Left cardiac atrium (tissue), 4 donors: Measurements from ENCODE around the gene ZCCHC7. TPM values are rescaled to one million over a fixed set of nuclear protein-coding genes. Genes with fewer than 3 reads are reported as not detected.

Experiments
- ATAC-seq, 2 donors: fragments of 200-7000 bp; cut with Tn5 transposase; one replicate each; pipeline ENCODE4 v1.9.1; 2020; ENCODE audit warnings: mild to moderate bottlenecking in 2 of 2, moderate library complexity in 2 of 2
- DNase-seq: peaks from one replicate; pipeline ENCODE4 v3.0.0-alpha.2; 2020
- intact Hi-C, 2 donors: fragments of 100-400 bp; cut with DNase I; formaldehyde crosslinking; loops; one replicate each; pipeline versions ENCODE4 v1.14.1 to v1.15.1; 2022 to 2023
- total RNA-seq, 2 donors: library from RNA; stranded (reverse); fragmentation: NEBNext Ultra II Directional; extraction: Animal tissue kit (Norgen Biotek cat#: 25700); gene quantifications; one replicate each; pipeline ENCODE4 v1.2.1, GENCODE V29; 2021
- donor health status: DM: no; HTN: yes; CAD: no.
- donor health status: DM: no; HTN: yes; CAD: no; lungs with severe emphysema.
- donor health status: DM: yes; HTN: yes; CAD: no.
- donor health status: Dilated cardiomyopathy.

The ZCCHC7 gene
- total RNA-seq, 2 donors from 2014 or later, result 10.3 to 13.6 TPM

- no peak for DNase-seq
- ATAC-seq, result no peak
- intact Hi-C loops, result no loop called here
These were observed 222.5 kb downstream of the ZCCHC7 start for GRCh38 chr9:37342895-37343294.

GRCh38 chr9:37343724-37344123 is 223.3 kb downstream of the ZCCHC7 start:
- no peak for DNase-seq
- no peak for ATAC-seq
- intact Hi-C loops, result no loop called here

- DNase-seq (no peak), ATAC-seq (no peak)
- intact Hi-C loops, result no loop called here
These were observed 224.7 kb downstream of the ZCCHC7 start for GRCh38 chr9:37345038-37345437.

- intact Hi-C loops, result no loop called here
- ATAC-seq (no peak), DNase-seq (no peak)
These were observed 228.5 kb downstream of the ZCCHC7 start for GRCh38 chr9:37348917-37349316.

GRCh38 chr9:37350486-37351190 is 230.3 kb downstream of the ZCCHC7 start:
- intact Hi-C loops, result no loop called here
- no peak for DNase-seq
- no peak for ATAC-seq

GRCh38 chr9:37353791-37354190 is 233.4 kb downstream of the ZCCHC7 start:
- intact Hi-C loops, result no loop called here
- no peak for ATAC-seq
- no peak for DNase-seq

GRCh38 chr9:37362430-37362829 is 242.1 kb downstream of the ZCCHC7 start:
- no peak for DNase-seq
- no peak for ATAC-seq
- intact Hi-C loops, result no loop called here

- intact Hi-C loops, result no loop called here
- ATAC-seq (no peak), DNase-seq (no peak)
These were observed 242.8 kb downstream of the ZCCHC7 start for GRCh38 chr9:37363124-37363523.

- DNase-seq (no peak), ATAC-seq (no peak)
- intact Hi-C loops, result no loop called here
These were observed 243.8 kb downstream of the ZCCHC7 start for GRCh38 chr9:37364136-37364535.

GRCh38 chr9:37364751-37365360 is 244.5 kb downstream of the ZCCHC7 start:
- DNase-seq (no peak), ATAC-seq (no peak)
- intact Hi-C loops, result no loop called here

GRCh38 chr9:37369671-37370070 is 249.3 kb downstream of the ZCCHC7 start:
- intact Hi-C loops, result no loop called here
- ATAC-seq (no peak), DNase-seq (no peak)

GRCh38 chr9:37370282-37370681 is 249.9 kb downstream of the ZCCHC7 start:
- ATAC-seq, result no peak
- no peak for DNase-seq
- intact Hi-C loops, result no loop called here

- ATAC-seq, result no peak
- intact Hi-C loops, result no loop called here
- no peak for DNase-seq
These were observed 250.7 kb downstream of the ZCCHC7 start for GRCh38 chr9:37370968-37371563.

- DNase-seq (peak; percentile 31), ATAC-seq (peak in 1 of 2 donors; percentile 65)
- intact Hi-C loops, result no loop called here
These were observed 251.4 kb downstream of the ZCCHC7 start for GRCh38 chr9:37371565-37372464.

- ATAC-seq, result no peak
- DNase-seq, result no peak
- intact Hi-C loops, result no loop called here
These were observed 252.5 kb downstream of the ZCCHC7 start for GRCh38 chr9:37372839-37373238.

- DNase-seq, result no peak
- intact Hi-C loops, result no loop called here
- ATAC-seq, result no peak
These were observed 253.2 kb downstream of the ZCCHC7 start for GRCh38 chr9:37373621-37374020.

GRCh38 chr9:37374892-37375291 is 254.5 kb downstream of the ZCCHC7 start:
- ATAC-seq (no peak), DNase-seq (no peak)
- intact Hi-C loops, result no loop called here

GRCh38 chr9:37377688-37378612 is 257.6 kb downstream of the ZCCHC7 start:
- no peak for ATAC-seq
- no peak for DNase-seq
- intact Hi-C loops, result no loop called here

GRCh38 chr9:37378613-37379004 is 258.2 kb downstream of the ZCCHC7 start:
- intact Hi-C loops, result no loop called here
- DNase-seq (no peak), ATAC-seq (no peak)
